PC-3 (cell line): Measurements from ENCODE around the gene PBLD.
"Not testable (repeated sequence)": the region's sequence is repeated elsewhere in the genome, so short reads cannot be mapped to it uniquely, and the experiment has no call there.

ENCODE experiments used
- CTCF ChIP-seq: fragments of 300-600 bp; sonication (generic); conservative IDR thresholded peaks from 2 replicates; pipeline ENCODE4 v1.5.1; 2017; ENCODE audit warnings: antibody characterized with exemption, low read depth, mild to moderate bottlenecking, low read length
- EZH2 ChIP-seq: fragments of 300-600 bp; sonication (generic); IDR thresholded peaks from one replicate; pipeline ENCODE4 v1.6.1; 2017; ENCODE audit warnings: antibody characterized with exemption, mild to moderate bottlenecking, low read length; ENCODE audit not compliant: unreplicated experiment
- EZH2phosphoT487 ChIP-seq: fragments of 300-600 bp; sonication (generic); IDR thresholded peaks from 2 replicates; pipeline ENCODE4 v1.6.1; 2018; ENCODE audit warnings: mild to moderate bottlenecking, antibody characterized with exemption, low read length, borderline replicate concordance

GRCh38 chr10:68314930-68315329 is 17.8 kb downstream of the PBLD start:
- not testable (repeated sequence) for TF ChIP-seq CTCF, EZH2, EZH2phosphoT487
